Measurements from ENCODE around the gene SLC7A11.

Gene SLC7A11

GRCh38 chr4:138174981-138175794 is 67.0 kb downstream of the SLC7A11 start:
- in situ Hi-C loops (cut with MboI; ENCODE audit: low sequenced_read_pairs, unreplicated experiment) = no loop called here
- DNase-seq (ENCODE audit: low spot score) = no peak
- TF ChIP-seq CTCF (IDR thresholded peaks at IDR 0.05; ENCODE audit: borderline replicate concordance, control extremely low read depth, extremely low read depth, insufficient read depth, missing control alignments) = no peak

GRCh38 chr4:138164208-138164607 is 77.9 kb downstream of the SLC7A11 start:
- in situ Hi-C loops (cut with MboI; ENCODE audit: low sequenced_read_pairs, unreplicated experiment) = no loop called here
- TF ChIP-seq CTCF (IDR thresholded peaks at IDR 0.05; ENCODE audit: borderline replicate concordance, control extremely low read depth, extremely low read depth, insufficient read depth, missing control alignments) = no peak
- DNase-seq (ENCODE audit: low spot score) = no peak

DNA sequence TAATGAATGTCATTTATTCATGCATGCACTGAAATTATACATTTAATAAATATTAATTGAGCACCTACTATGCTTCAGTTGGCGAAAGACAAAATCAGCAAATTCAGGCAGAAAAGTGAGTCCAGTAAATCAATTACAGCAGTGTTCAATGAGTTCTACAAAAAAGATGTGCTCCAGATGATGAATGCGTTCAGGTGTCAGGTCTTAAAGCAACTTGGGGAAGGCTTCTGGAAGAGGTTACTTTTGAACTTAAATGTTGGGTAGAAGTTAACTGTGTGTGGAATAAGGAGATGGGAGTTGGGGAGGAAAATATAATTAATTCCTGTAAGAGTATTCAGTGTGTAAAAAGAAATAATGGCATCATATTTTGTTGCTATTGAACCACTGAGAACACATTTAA is 79.0 kb downstream of the SLC7A11 start:
- in situ Hi-C loops (cut with MboI; ENCODE audit: low sequenced_read_pairs, unreplicated experiment) = no loop called here
- no peak for DNase-seq (ENCODE audit: low spot score)
- no peak for TF ChIP-seq CTCF (IDR thresholded peaks at IDR 0.05; ENCODE audit: borderline replicate concordance, control extremely low read depth, extremely low read depth, insufficient read depth, missing control alignments)

- DNase-seq (ENCODE audit: low spot score) = no peak
- in situ Hi-C loops (cut with MboI; ENCODE audit: low sequenced_read_pairs, unreplicated experiment) = no loop called here
- TF ChIP-seq CTCF (IDR thresholded peaks at IDR 0.05; ENCODE audit: borderline replicate concordance, control extremely low read depth, extremely low read depth, insufficient read depth, missing control alignments) = no peak
These were observed 79.9 kb downstream of the SLC7A11 start for GRCh38 chr4:138162259-138162658.

- DNase-seq (ENCODE audit: low spot score) = no peak
- in situ Hi-C loops (cut with MboI; ENCODE audit: low sequenced_read_pairs, unreplicated experiment) = no loop called here
- TF ChIP-seq CTCF (IDR thresholded peaks at IDR 0.05; ENCODE audit: borderline replicate concordance, control extremely low read depth, extremely low read depth, insufficient read depth, missing control alignments) = no peak
These were observed 80.8 kb downstream of the SLC7A11 start for GRCh38 chr4:138161351-138161750.

DNA sequence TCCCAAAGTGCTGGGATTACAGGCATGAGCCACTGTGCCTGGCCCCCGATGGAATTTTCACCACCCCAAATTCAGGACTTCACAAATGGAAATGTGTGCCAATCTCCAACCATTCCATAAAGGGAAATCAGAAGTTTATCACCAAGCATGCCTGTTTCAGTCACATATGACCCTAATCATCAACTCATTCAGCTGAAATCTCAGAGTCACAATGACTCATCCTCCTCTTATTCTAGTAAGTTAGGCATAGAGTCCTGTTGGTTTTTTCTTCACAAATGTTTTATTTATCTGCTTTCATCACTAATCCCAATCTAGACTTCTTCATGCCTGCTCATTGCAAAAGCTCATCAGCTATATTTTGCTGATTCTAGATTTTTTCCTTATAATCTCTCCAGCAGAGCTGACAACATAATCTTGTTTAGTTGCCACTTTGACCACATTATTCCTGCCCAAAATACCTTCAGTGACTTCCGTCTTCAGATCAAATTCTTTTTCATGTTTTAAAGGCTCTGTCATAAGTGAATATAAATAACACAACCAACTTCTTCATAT is 83.3 kb downstream of the SLC7A11 start:
- no peak for DNase-seq (ENCODE audit: low spot score)
- in situ Hi-C loops (cut with MboI; ENCODE audit: low sequenced_read_pairs, unreplicated experiment) = no loop called here
- TF ChIP-seq CTCF (IDR thresholded peaks at IDR 0.05; ENCODE audit: borderline replicate concordance, control extremely low read depth, extremely low read depth, insufficient read depth, missing control alignments) = no peak
